OCI-LY1 (cell line): ENCODE results near the gene C11orf21.
"Not testable (repeated sequence)": the region's sequence is repeated elsewhere in the genome, so short reads cannot be mapped to it uniquely, and the experiment has no call there.

Experiments
- H2AFZ ChIP-seq: fragments of 200-600 bp; sonication (generic), shearing (Covaris generic); 2 replicates; pipeline ENCODE4 v1.6.0; 2014; ENCODE audit warnings: antibody characterized with exemption, mild to moderate bottlenecking, low read length
- H3F3A ChIP-seq: fragments of 200-600 bp; sonication (generic), shearing (Covaris generic); 2 replicates; pipeline ENCODE4 v1.6.0; 2014; ENCODE audit warnings: mild to moderate bottlenecking, antibody characterized with exemption, low read length, moderate library complexity; ENCODE audit not compliant: insufficient read depth
- H3K27ac ChIP-seq: fragments of 200-600 bp; sonication (generic); 2 replicates; pipeline ENCODE4 v1.5.1; 2014; ENCODE audit warnings: low read length, mixed run types, mild to moderate bottlenecking, low read depth; ENCODE audit not compliant: poor library complexity, severe bottlenecking
- H3K27me3 ChIP-seq: fragments of 200-600 bp; sonication (generic); 2 replicates; pipeline ENCODE4 v1.6.0; 2014; ENCODE audit warnings: antibody characterized with exemption, mild to moderate bottlenecking, low read length, moderate library complexity; ENCODE audit not compliant: insufficient read depth
- H3K36me3 ChIP-seq: fragments of 200-600 bp; sonication (generic); 2 replicates; pipeline ENCODE4 v1.6.1; 2014; ENCODE audit warnings: mild to moderate bottlenecking, antibody characterized with exemption, low read length, moderate library complexity, mixed read lengths; ENCODE audit not compliant: insufficient read depth
- H3K4me1 ChIP-seq: fragments of 200-600 bp; sonication (generic); 2 replicates; pipeline ENCODE4 v1.5.1; 2014; ENCODE audit warnings: mild to moderate bottlenecking, low read length, moderate library complexity; ENCODE audit not compliant: insufficient read depth, severe bottlenecking
- H3K4me2 ChIP-seq: fragments of 200-600 bp; sonication (generic), shearing (Covaris generic); 2 replicates; pipeline ENCODE4 v1.6.1; 2014; ENCODE audit warnings: low read length
- H3K4me3 ChIP-seq: fragments of 200-600 bp; sonication (generic); 2 replicates; pipeline ENCODE4 v1.5.1; 2014; ENCODE audit warnings: low read length, low read depth, mild to moderate bottlenecking, mixed read lengths; ENCODE audit not compliant: poor library complexity, severe bottlenecking
- H3K79me2 ChIP-seq: fragments of 200-600 bp; shearing (Covaris generic); 2 replicates; pipeline ENCODE4 v1.6.1; 2016; ENCODE audit warnings: mixed run types, low read length, mixed read lengths; ENCODE audit not compliant: insufficient read depth
- H3K9ac ChIP-seq: fragments of 200-600 bp; sonication (generic), shearing (Covaris generic); 2 replicates; pipeline ENCODE4 v1.6.1; 2014; ENCODE audit warnings: mild to moderate bottlenecking, low read length, mixed read lengths
- H3K9me2 ChIP-seq: fragments of 200-600 bp; sonication (generic), shearing (Covaris generic); 2 replicates; pipeline ENCODE4 v1.6.1; 2014; ENCODE audit warnings: low read depth, mild to moderate bottlenecking, low read length, mixed read lengths
- H3K9me3 ChIP-seq: fragments of 200-600 bp; shearing (Covaris generic); 2 replicates; pipeline ENCODE4 v1.6.1; 2014; ENCODE audit warnings: low read length, mixed read lengths
- H4K20me1 ChIP-seq: fragments of 200-600 bp; sonication (generic), shearing (Covaris generic); 2 replicates; pipeline ENCODE4 v1.6.0; 2016; ENCODE audit warnings: mild to moderate bottlenecking, low read length; ENCODE audit not compliant: insufficient read depth
- CTCF ChIP-seq: fragments of 200-600 bp; sonication (generic), shearing (Covaris generic); IDR thresholded peaks from 2 replicates; pipeline ENCODE4 v1.5.1; 2017; ENCODE audit warnings: mild to moderate bottlenecking, antibody characterized with exemption, low read length, moderate library complexity, mixed read lengths
- EZH2 ChIP-seq: fragments of 200-600 bp; sonication (generic), shearing (Covaris generic); IDR thresholded peaks from 2 replicates; pipeline ENCODE4 v1.8.0; 2017; ENCODE audit warnings: borderline replicate concordance, mixed run types, mild to moderate bottlenecking, antibody characterized with exemption, low read length, moderate library complexity, mixed read lengths

Gene C11orf21

GRCh38 chr11:2338760-2339159, 37.0 kb upstream of the C11orf21 start:
- not testable (repeated sequence) for H3K4me3 ChIP-seq, H3K79me2 ChIP-seq, H3K27ac ChIP-seq, H2AFZ ChIP-seq, H3F3A ChIP-seq, H3K9ac ChIP-seq, H4K20me1 ChIP-seq, H3K36me3 ChIP-seq, H3K4me1 ChIP-seq, H3K27me3 ChIP-seq, H3K4me2 ChIP-seq, H3K9me3 ChIP-seq, H3K9me2 ChIP-seq
- TF ChIP-seq CTCF = peak; percentile 13; the same call in 1 of the 2 replicates

GRCh38 chr11:2335286-2335685, 33.6 kb upstream of the C11orf21 start:
- H3K27ac ChIP-seq, H3K36me3 ChIP-seq, H4K20me1 ChIP-seq, H3K27me3 ChIP-seq, H2AFZ ChIP-seq, H3K9me2 ChIP-seq, H3F3A ChIP-seq, H3K9me3 ChIP-seq, H3K4me2 ChIP-seq, H3K4me1 ChIP-seq, H3K79me2 ChIP-seq, H3K9ac ChIP-seq, H3K4me3 ChIP-seq: not testable (repeated sequence)

- not testable (repeated sequence) for H3K4me3 ChIP-seq, H3K36me3 ChIP-seq, H3K4me1 ChIP-seq, H3K9me3 ChIP-seq, H3F3A ChIP-seq, H3K9ac ChIP-seq, H3K9me2 ChIP-seq, H2AFZ ChIP-seq, H4K20me1 ChIP-seq, H3K79me2 ChIP-seq, H3K27me3 ChIP-seq, H3K27ac ChIP-seq, H3K4me2 ChIP-seq
Observed at GRCh38 chr11:2333486-2334205, 31.9 kb upstream of the C11orf21 start.

- H3K4me1 ChIP-seq, H3K9me3 ChIP-seq, H3K27me3 ChIP-seq, H3K79me2 ChIP-seq, H3K4me3 ChIP-seq, H3K9ac ChIP-seq, H3K9me2 ChIP-seq, H3K4me2 ChIP-seq, H3K27ac ChIP-seq, H3F3A ChIP-seq, H2AFZ ChIP-seq, H4K20me1 ChIP-seq, H3K36me3 ChIP-seq: not testable (repeated sequence)
Observed at GRCh38 chr11:2332569-2332968, 30.9 kb upstream of the C11orf21 start.

- Histone ChIP-seq H3K4me2 (no peak overlapping the region), H3K27me3 (no peaks in the 10 kb centered on the region), H3F3A (no peaks in the 10 kb centered on the region), H3K4me1 (no peaks in the 10 kb centered on the region), H3K36me3 (no peaks in the 10 kb centered on the region), H3K79me2 (no peaks in the 10 kb centered on the region), H3K9me3 (peaks cover 7% of the 10 kb centered on the region; the same call in 1 of the 2 replicates), H2AFZ (no peak overlapping the region), H3K27ac (no peak overlapping the region), H3K4me3 (no peak overlapping the region), H3K9me2 (no peaks in the 10 kb centered on the region), H3K9ac (no peak overlapping the region), H4K20me1 (no peaks in the 10 kb centered on the region)
- no peak for TF ChIP-seq CTCF
- TF ChIP-seq EZH2 = no peak
Observed at GRCh38 chr11:2331404-2331803, 29.7 kb upstream of the C11orf21 start.
